ENCODE data around the gene RSPH6A. TPM values are rescaled to one million over a fixed set of nuclear protein-coding genes. Genes with fewer than 3 reads are reported as not detected.

The RSPH6A gene
- total RNA-seq, 1 experiment from 2014 or later = 0.39 TPM

GRCh38 chr19:45768984-45769782 lies 45.9 kb downstream of the RSPH6A start, which contains the start of gene SIX5:
SIX5 (minus strand) TSS chr19:45769252; CDS start chr19:45768844, 408 bp downstream.
- H3K4me1 Mint-ChIP-seq = peaks cover 23% of the 10 kb centered on the region
- ATAC-seq (peak; percentile 62), DNase-seq (ENCODE audit: low spot score) (peak; percentile 99)
- H3K4me3 Mint-ChIP-seq = peak within 1 kb of the TSS; percentile 97
- no peaks in the 10 kb centered on the region for H3K9me3 Mint-ChIP-seq
- peaks cover 2% of the 10 kb centered on the region; the same call in 1 of the 2 replicates for H3K27me3 Mint-ChIP-seq (ENCODE audit: low read depth)
- peak within 1 kb of the TSS; percentile 100 for H3K27ac Mint-ChIP-seq
- POLR2A ChIA-PET = interaction anchor here (0.5 to 4.8 kb wide), 34 partner anchors 8 to 945 kb away, joined by 3 to 115 read pairs (median 4); partner anchors contain the start of genes BLOC1S3, DMPK, DMWD and FBXO46
- H3K36me3 Mint-ChIP-seq = no peaks in the 10 kb centered on the region
- CTCF ChIA-PET = interaction anchor here (0.5 to 5.6 kb wide), 45 partner anchors 9 to 999 kb away, joined by 3 to 175 read pairs (median 6); partner anchors contain the start of genes DMPK, DMWD, FBXO46 and FOXA3
- TF ChIP-seq ZMAT4 (CRISPR knock-in tag; IDR thresholded peaks at IDR 0.05) (peak; percentile 76), ZNF263 (CRISPR knock-in tag; IDR thresholded peaks at IDR 0.05; ENCODE audit: low read depth) (no peak), PRDM15 (CRISPR knock-in tag; IDR thresholded peaks at IDR 0.05) (peak; percentile 42; the same call in 1 of the 2 replicates), FOXP1 (CRISPR knock-in tag; IDR thresholded peaks at IDR 0.05; ENCODE audit: borderline replicate concordance) (peak; percentile 67; the same call in 1 of the 2 replicates), KAT7 (CRISPR knock-in tag; IDR thresholded peaks at IDR 0.05; ENCODE audit: borderline replicate concordance) (no peak), USF2 (CRISPR knock-in tag; IDR thresholded peaks at IDR 0.05) (0 out of 2 replicates have a peak, but pooled peaks have one; percentile 29), AR (CRISPR knock-in tag; IDR thresholded peaks at IDR 0.05) (no peak), ATF1 (CRISPR knock-in tag; IDR thresholded peaks at IDR 0.05) (no peak), MLX (CRISPR knock-in tag; IDR thresholded peaks at IDR 0.05) (no peak), SMAD4 (CRISPR knock-in tag; IDR thresholded peaks at IDR 0.05) (no peak), ZNF281 (CRISPR knock-in tag; IDR thresholded peaks at IDR 0.05) (no peak; the same call in none of the 2 replicates), MAX (CRISPR knock-in tag; IDR thresholded peaks at IDR 0.05) (peak; percentile 81; the same call in 1 of the 2 replicates), GABPB1 (CRISPR knock-in tag; IDR thresholded peaks at IDR 0.05) (peak; percentile 87), IRF2 (CRISPR knock-in tag; IDR thresholded peaks at IDR 0.05; ENCODE audit: borderline replicate concordance, low read depth) (no peak), ZBTB43 (CRISPR knock-in tag; IDR thresholded peaks at IDR 0.05) (no peak), RELA (CRISPR knock-in tag; IDR thresholded peaks at IDR 0.05; ENCODE audit: borderline replicate concordance) (no peak), GRHL2 (CRISPR knock-in tag; IDR thresholded peaks at IDR 0.05; ENCODE audit: insufficient replicate concordance, severe bottlenecking) (no peak), ZNF219 (CRISPR knock-in tag; IDR thresholded peaks at IDR 0.05; ENCODE audit: borderline replicate concordance) (no peak), CDX4 (CRISPR knock-in tag; IDR thresholded peaks at IDR 0.05; ENCODE audit: borderline replicate concordance) (0 out of 2 replicates have a peak, but pooled peaks have one; percentile 5), ZNF317 (CRISPR knock-in tag; IDR thresholded peaks at IDR 0.05; ENCODE audit: borderline replicate concordance, low read depth) (no peak), TEAD4 (CRISPR knock-in tag; IDR thresholded peaks at IDR 0.05) (peak; percentile 92)

Data from WTC11 (cell line).